DMS153 treated with DMSO at 0.1 percent for 48 hours (cell line): ENCODE measurements around the gene ZRANB1.

Experiments used
- DNase-seq: peaks from one replicate; lab custom pipeline; 2025; ENCODE audit not compliant: unreplicated experiment; lab: John Stamatoyannopoulos, UW

ZRANB1 gene

DNA sequence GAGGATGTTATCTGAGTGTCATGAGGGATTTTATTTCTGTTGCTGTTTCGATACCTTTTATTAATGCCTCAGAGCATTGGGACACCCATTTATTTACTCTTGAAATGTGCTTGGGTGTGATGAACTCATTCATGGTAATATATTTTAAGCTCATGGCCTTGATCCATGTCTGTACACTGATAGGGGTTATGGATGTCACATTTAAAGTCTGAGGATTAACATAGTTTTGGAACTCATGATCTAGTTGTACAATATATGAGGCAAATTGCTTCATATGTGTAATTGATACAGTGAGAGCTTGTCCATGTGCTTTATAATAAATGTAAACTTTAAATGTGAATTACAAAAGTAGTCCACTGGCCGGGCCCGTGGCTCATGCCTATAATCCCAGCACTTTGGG lies 23.0 kb upstream of the ZRANB1 start:
- DNase-seq, result no peak

- DNase-seq, result no peak
Measured at GRCh38 chr10:124921261-124921660, 20.7 kb upstream of the ZRANB1 start.

DNA sequence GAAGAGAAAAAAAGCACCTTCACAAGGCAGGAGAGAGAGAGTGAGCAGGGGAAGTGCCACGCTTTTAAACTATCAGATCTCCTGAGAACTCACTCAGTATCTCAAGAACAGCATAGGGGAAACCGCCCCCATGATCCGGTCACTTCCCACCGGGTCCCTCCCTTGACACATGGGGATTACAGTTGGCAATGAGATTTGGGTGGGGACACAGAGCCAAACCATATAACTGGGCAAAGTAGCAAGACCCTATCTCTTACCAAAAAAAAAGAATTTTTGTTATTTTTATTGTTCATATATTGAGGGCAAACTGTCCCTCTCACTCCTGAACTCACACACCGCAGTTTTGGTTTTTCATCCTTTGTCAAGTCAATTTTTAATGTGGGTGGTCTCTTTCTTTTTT lies 18.2 kb upstream of the ZRANB1 start:
- DNase-seq, result no peak

- DNase-seq, result no peak
Measured at GRCh38 chr10:124926548-124926947, 15.4 kb upstream of the ZRANB1 start.

- no peak for DNase-seq
Measured at GRCh38 chr10:124928087-124928486, 13.8 kb upstream of the ZRANB1 start.

GRCh38 chr10:124928545-124928944 lies 13.4 kb upstream of the ZRANB1 start:
- no peak for DNase-seq

DNA sequence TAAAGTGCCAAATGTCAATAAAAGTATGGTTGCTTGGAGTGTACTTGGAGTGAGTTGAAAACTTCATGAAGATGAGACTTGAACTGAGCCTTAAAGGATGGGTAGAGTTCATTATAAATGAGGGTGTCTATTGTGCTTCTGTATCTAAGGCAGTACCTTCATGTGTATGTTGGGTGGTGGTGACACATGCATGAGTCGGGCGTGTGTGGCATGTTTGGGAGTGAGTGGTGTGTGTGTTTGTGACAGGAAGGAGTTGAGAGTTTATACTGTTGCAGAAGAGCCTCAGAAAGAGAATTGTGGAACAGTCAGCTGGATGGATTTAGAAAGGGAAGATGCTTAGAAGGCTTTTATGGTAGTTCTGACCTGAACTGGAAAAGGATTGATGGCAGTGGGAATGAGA lies 6.0 kb upstream of the ZRANB1 start:
- no peak for DNase-seq

DNA sequence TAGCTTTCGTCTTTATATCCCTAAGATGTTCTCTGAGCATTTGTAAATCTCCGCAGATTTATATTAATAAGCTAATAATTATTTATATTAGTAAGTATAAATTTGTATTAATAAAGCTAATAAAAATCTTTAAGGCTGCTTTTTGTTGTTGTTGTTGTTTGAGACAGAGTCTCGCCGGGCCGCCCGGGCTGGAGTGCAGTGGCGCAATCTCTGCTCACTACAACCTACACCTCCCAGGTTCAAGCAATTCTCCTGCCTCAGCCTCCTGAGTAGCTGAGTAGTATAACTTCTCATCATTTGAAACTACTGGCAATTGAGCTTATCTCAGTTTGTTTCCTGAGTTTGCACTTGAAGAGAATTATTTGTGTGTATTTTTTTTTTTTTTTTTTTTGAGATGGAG lies 5.1 kb upstream of the ZRANB1 start:
- no peak for DNase-seq

DNA sequence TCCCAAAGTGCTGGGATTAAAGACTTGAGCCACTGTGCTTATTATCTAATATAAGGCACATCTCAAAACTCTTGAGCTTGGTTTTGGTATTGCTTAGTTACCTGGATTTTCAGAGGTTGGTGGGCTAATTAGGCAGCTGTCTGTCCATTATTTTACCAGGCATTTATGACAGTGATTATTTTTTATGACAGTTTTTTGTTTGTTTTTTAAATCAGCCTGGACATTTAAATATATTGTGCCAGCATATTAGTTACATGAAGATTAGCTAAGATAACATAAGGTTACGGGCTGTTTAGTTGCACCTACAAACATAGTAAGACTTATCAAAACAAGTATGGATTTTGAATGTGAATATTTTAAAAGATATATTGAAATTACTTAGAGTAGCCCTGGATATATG lies 2.6 kb upstream of the ZRANB1 start:
- DNase-seq, result no peak

GRCh38 chr10:124942317-124943169 lies 620 bp downstream of the ZRANB1 start:
- DNase-seq, result no peak

DNA sequence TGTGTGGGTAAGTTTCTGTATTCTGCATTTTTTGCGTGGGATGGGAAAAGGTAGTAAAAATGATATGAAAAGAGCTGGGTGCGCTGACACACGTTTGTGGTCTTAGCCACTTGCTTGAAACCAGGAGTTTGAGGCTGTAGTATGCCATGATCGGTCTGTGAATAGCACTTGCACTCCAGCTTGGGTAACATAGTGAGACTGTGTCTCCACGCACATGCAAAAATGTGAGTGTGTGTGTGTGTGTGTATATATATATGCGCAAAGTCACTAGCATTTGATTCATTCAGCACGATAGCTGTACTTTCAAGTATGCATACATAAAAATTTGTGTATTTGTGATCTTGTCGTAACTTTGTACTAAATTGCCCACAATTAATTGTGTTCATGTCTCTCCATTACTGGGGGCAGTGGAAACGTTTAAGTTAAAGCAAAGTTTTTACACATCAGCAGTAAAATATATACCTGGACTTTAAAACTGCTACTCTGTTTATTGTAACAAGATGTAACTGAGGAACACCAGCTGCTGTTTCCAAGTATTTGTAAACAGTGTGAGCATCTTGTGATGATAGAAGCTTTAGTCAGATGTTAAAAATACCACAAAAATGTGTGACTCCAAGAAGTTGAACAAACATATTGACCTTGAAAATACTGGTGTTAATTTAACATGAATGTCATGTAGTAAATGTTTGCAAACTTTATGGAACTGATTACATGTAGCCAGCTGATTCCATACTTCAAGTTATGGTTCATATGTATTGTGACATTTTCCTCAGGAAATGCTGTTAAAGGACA lies 1.6 kb downstream of the ZRANB1 start:
- DNase-seq, result no peak

DNA sequence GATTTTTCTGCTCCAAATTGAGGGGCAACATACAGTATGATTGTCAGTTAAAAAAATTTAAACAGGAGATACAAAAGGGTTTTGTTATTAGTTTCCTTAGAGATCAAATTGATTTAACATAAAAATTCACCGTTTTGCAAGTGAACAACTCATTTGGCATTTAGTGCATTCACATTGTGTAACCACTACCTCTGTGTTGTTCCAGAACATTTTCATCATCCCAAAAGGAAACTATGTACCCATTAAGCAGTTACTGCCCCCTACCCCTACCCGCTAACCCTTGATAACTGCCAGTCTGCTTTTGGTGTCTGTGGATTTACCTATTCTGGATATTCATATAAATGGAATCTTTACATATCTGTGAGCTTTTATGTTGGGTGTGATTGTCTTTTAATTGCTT lies 3.1 kb downstream of the ZRANB1 start:
- no peak for DNase-seq

- peak; percentile 75 for DNase-seq
Measured at GRCh38 chr10:124946945-124947344, 5.0 kb downstream of the ZRANB1 start.

GRCh38 chr10:124949543-124949942 lies 7.6 kb downstream of the ZRANB1 start:
- DNase-seq, result no peak

- no peak for DNase-seq
Measured at GRCh38 chr10:124952123-124952522, 10.2 kb downstream of the ZRANB1 start.

GRCh38 chr10:124953421-124953820 lies 11.5 kb downstream of the ZRANB1 start:
- DNase-seq, result no peak

DNA sequence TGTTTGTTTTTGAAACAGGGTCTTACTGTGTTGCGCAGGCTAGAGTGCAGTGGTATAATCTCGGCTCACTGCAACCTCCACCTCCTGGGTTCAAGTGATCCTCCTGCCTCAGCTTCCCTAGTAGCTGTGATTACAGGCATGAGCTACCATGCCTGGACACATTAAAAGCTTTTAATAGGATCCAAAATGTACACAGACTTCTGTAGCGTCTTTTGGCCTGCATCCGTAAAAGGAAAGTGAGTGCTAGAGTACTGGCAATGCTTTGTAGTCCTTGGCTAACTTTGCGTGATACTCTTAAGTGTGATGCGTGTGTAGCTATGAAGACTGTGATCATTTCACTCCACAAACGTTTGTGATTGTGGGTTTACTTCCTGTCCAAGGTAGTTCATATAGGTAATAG lies 13.3 kb downstream of the ZRANB1 start:
- DNase-seq, result no peak

GRCh38 chr10:124955868-124956267 lies 13.9 kb downstream of the ZRANB1 start:
- no peak for DNase-seq

DNA sequence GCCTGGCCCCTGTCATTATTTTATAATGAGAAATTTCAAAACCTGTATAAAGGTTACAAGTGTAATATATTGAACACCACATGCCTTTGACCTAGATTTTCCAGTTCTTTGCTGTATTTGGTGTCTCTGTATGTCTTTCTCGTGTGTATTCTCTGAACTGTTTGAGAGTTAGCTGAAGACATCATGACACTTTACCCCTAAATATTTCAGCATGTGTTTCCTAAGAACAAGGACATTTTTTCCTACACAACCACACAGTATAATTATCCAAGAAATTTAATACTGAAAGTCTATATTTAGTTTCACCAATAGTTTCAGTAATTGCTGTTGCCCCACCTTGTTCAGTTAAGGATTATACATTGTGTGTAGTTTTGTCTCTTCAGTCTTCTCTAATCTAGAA lies 14.8 kb downstream of the ZRANB1 start:
- no peak for DNase-seq

DNA sequence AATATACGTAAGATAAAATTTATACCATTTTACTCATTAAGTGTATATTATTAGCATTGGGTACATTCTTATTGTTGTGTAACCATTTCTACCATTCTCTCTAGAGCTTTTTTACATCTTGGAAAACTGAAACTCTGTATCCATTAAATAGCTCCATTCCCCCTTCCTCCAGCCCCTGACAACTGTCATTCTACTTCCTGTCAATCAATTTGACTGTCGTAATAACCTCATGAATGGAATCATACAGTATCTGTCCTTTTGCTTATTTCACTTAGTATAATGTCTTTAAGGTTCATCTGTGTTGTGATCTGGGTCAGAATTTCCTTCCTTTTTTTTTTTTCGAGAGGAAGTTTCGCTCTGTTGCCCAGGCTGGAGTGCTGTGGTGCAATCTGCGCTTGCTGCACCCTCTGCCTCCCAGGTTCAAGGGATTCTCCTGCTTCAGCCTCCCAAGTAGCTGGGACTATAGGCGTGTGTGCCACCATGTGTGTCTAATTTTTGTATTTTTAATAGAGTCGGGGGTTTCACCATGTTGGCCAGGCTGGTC lies 15.6 kb downstream of the ZRANB1 start:
- no peak for DNase-seq

GRCh38 chr10:124959564-124959963 lies 17.6 kb downstream of the ZRANB1 start:
- DNase-seq, result no peak

DNA sequence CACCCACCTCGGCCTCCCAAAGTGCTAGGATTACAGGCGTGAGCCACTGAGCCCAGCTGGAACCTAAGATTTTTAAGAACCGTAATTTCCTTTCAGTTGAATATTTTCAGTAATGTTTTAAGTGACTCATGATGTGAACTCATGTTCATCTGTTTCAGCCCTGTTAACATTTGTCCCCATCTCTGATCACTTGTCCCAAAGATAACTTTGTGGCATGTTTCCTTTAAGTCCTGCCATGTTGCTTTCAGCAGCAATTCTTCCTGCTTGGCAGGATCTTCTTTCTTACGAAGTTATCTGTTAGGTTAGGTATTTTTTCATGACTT lies 19.3 kb downstream of the ZRANB1 start:
- DNase-seq, result no peak
